Lower leg skin (tissue), 3 donors: Measurements from ENCODE around the gene ACVR1.

Experiments used
- CTCF ChIP-seq, 3 donors: fragments of 450-650 bp; IDR thresholded peaks; one replicate each; pipeline ENCODE4 v1.5.1; 2016; ENCODE audit warnings: antibody characterized with exemption in 3 of 3, mild to moderate bottlenecking in 3 of 3, moderate library complexity in 2 of 3
- POLR2A ChIP-seq, 2 donors: fragments of 450-650 bp; IDR thresholded peaks; one replicate each; pipeline ENCODE4 v1.6.1; 2016 to 2017; ENCODE audit warnings: antibody characterized with exemption in 2 of 2, mild to moderate bottlenecking in 1 of 2, moderate library complexity in 1 of 2

- TF ChIP-seq POLR2A (IDR thresholded peaks at IDR 0.05) (no peak), CTCF (IDR thresholded peaks at IDR 0.05) (no peak)
These were observed 133.1 kb downstream of the ACVR1 start for GRCh38 chr2:157743051-157743450.
